T-helper 1 cell treated with Interleukin-12 subunit alpha and Interleukin-12 subunit beta and Interleukin-4 antibody, amounts not matched to agents 30 ng/mL and 1 ng/mL, for 36 hours (primary cell): ENCODE data around the gene PKD1L1. TPM values are rescaled to one million over a fixed set of nuclear protein-coding genes. Genes with fewer than 3 reads are reported as not detected.
"Not testable (repeated sequence)": the region's sequence is repeated elsewhere in the genome, so short reads cannot be mapped to it uniquely, and the experiment has no call there.

Experiments used
- intact Hi-C: fragments of 100-400 bp; cut with micrococcal nuclease; formaldehyde crosslinking; loops from one replicate; pipeline ENCODE4 v1.15.1; 2024
- total RNA-seq: library from RNA; stranded (reverse); gene quantifications from 2 replicates; pipeline ENCODE4 v1.2.3, GENCODE V29; 2022

PKD1L1 gene
- total RNA-seq, 1 donor from 2014 or later = 0.12 TPM

DNA sequence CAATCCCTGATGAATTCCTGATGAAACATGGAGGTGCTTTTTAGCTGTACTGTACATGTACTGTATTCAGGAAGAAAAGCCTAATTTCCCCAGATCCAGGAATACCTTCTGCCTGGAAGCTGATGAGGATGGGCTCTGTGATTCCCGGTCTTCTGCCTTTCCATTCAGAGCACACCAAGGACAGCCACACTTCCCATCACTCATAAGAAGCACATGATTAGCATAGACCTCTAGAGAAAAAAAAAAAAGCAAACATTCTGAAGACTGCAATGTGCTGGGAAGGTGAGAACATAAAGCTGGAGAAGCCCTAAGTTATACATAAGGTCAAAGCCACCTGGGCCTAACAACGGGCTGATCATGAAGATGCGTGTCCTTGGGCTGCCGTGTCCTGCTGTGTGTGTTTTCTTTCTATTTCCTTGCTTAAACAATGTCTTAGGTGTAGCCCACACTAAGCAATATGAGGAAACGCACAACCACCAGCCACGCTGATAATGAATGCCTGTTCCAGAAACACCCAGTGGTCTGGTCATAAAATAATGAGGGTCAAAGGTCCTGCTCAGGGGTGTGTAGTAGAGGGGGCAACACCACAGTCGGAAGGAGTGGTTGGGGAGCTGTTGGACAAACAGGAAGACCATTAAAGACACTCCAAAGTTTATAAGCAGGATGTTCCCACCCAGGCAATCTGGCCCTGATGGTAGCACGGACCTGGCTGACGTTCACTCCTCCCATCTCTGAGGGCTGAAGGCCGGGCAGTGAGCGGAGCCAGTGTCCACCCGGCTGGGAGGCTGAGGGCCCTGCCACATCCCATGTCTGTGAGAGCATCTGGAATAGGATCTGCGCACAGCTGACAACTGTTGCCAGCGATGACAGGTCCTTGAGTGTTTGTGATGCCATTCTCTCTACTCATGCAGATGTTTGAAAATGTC lies 7.9 kb downstream of the PKD1L1 start:
- intact Hi-C loops = loop anchor here (10.0 kb wide), 1 partner anchor 444 kb away; no protein-coding TSS in a partner anchor

DNA sequence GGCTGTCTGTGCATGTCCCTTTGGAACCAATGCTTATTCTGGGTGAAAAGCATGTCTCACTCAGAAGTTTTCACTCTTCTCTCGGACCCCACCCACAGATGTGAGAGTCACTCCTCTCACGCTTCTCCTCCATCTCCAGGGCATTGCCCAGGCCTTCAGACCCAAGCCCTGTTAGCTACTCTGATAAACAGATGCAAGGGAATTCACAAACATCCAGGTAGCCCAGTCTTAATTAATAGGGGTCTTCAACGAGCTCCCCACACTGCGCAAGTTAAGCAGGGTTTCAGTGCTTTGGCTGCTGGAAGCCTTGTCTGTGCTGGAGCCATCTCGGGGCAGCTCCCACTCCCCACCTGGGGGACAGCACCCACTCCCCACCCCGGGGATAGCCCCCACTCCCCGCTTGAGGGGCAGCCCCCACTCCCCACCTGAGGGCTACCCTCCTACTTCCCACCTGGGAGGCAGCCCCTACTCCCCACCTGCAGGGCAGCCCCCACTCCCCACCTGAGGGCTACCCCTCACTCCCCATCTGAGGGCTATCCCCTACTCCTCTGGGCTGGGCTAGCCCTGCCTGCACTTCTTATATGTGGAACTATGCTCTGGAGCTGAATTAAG lies 8.7 kb downstream of the PKD1L1 start:
- intact Hi-C loops = loop anchor here (10.0 kb wide), 1 partner anchor 445 kb away; no protein-coding TSS in a partner anchor

DNA sequence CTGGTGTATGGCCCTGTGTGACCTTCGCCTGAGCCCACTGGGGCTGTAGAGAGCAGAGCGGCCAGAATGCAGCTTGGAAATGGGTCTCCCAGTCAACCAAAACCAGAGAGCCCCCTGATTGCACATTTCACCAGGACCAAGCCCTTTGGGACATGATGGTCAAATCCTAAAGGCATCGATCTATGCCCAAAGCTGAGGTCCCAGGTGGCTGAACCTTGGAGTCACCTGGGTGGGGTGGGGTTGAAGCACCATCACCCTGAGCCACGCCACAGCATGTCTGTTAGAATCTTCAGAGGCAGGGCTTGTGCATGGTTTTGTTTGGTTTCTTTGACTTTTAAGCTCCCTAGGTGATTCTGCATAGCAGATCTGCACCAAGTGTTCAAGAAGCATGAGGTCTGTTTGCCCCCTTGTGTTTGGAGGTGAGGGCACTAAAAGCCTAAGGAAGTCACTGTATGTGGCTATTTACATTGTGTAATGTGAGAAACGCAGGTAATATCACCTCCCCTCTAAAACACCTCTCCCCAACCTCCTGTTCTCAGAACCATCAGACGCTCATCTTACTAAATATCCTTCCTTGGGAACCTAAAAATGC lies 9.6 kb downstream of the PKD1L1 start:
- intact Hi-C loops = no loop called here

DNA sequence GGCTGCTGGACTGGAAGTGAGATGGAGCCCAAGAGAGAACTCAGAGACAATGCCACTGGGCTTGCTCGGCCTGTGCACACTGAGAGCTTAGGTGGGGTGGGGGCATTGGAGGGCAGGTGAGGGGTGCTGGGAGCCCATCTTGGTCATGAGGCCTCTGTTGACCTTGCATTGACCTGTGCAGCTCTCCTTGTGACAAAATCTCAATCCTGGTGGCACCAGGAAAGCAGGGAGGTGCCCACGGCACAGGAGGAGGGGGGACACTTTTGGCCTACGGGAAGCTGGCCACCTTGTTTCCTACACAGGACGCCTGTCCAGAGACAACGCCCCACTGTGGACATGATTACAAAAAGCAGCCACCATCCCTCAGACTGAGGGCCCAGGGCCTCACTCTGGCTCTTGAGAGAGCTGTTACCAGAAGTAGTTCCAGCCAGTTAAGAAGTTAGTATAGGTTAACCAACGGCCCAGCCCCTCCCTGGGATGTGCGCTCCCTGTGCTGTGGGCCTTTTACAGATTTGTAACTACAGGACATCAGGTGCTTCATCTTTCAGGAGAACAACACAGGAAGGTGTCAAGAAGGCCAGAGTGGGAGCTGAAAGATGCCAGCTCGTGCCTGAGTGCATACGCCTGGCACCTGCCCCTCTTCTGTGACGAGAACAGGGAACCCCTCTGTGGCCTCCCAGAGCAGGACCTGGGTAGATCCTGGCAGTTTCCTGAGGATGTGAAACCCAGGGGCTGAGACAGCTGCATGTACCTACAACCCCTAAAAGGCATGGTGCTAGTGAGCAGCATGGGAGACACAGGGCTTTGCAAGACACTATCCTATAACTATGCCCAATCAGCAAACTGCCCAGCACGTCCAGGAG lies 10.3 kb downstream of the PKD1L1 start:
- intact Hi-C loops = no loop called here

DNA sequence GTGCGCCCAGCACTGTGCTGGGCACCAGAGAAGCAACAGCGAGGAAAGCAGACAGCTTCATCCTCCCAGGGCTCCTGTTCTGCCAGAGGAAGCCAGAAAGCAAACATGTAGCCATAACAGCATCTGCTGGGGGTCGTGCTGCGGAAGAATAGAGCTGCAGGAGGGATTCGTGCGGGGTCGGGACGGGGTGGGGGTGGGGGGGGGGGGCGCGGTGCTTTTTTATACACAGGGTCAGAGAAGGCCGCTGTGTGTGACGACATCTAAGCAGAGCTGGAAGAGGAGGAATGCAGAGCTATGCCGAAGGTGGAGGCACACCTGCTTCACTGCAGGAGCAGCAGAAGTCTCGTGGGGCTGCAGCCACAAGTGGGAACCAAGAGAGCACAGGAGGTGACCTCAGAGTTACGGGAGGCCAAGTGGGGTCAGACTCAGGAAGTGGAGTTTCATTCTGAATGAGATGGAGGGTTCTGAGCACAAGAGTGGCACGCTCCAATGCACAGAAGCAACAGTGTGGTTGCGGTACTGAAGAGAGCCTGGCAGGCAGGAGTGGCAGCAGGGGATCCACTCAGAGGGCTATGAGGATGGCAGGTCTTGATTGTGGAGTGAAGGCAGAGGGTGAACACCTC lies 11.1 kb downstream of the PKD1L1 start:
- intact Hi-C loops = no loop called here

DNA sequence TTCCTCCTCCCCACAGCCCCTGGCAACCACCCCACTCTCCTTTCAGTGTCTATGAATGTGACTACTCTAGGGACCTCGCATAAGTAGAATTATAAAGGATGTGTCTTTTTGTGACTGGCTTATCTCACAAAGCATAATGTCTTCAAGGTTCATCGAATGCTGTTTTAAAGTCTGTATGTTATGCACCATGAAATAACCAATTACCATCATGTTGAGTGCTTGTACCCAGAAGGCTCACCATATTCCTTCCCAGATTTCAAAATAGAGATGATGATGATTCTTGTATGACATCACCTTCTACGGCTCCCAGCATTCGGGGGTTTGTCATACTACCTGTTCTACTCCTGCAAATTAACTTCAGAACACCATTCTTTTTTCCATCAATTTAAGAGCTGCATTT lies 11.9 kb downstream of the PKD1L1 start:
- intact Hi-C loops = no loop called here

DNA sequence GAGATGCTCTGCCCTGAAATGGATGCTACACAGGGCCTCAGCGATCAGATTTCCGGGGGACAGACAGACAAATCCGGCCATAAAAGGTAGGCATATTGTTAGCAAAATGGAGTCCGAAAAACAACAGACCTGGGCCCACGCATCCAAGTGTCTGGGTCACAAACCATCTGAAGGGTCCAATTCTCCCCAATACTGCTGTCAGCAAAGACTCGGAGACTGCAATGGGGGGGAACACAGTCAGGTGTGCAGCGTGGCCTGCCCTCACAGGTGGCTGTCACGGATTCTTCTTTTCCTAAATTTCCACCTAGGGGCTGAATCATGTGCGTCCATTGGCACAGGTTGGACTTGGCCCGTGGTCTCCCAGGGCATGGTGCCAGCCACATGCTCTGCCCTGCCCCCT lies 12.9 kb downstream of the PKD1L1 start:
- intact Hi-C loops = no loop called here

DNA sequence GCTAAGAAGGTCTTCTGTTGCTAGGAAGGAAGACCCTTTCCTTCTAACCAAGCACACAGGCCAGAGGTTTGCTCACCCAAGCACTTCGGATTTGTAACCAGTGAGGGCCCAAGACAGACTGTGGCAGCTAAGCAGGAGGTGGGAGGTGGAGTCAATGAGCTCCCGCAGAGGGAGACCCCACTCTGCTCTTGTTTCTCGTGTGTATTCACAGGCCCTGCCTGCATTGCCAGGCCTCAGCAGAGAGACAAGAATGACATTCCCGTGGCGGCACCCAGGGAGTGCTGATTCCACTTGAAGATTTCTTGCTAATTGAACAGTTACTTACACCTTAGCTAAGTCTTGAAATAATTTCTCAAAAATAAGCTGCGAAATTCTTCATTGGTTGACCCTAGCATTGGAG lies 13.4 kb downstream of the PKD1L1 start:
- intact Hi-C loops = no loop called here

DNA sequence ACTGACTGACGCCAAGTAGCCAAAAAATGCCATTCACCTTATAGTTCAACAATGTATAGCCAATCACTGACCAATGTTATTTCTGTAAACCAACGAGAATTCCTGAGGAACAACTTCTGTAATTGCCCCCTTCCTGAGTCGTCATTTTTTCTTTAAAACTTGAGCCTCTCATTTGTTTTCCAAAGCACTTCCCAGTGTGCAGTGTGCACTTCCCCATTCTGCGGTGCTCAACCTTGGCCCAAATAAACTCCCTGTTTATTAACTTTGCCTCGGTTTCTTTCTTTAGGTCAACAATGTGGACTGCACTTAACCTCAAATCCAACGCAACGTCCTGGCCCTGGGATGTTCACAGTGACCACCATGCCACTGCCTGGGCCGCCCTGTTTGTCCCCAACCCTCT lies 15.1 kb downstream of the PKD1L1 start:
- intact Hi-C loops = no loop called here

DNA sequence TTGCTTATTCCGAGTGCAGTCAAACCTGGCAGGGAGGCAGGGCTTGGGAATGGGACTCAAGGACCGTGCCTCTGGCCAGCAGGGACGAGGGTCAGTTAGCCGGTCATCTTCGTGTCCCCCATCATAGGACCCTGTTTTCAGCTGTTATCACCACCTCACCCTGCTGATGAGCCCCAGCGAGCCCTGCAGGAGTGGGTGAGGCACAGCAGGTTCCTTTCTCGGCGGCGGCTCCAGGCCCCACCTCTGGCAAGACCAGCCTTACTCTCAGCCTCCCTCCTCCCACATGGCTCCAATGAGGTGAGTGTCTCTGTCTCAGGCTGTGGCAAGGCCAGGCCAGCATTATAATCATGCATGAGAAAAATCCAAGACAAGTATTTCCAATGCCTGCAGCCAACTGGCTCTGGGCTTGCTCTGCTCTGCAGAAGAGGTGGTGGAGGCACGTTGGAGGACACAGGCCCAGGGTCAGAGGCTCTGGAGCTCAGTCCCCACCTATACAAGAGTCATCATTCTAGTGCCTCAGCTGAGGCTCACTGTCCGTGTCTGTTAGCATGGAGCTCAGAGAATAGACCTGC lies 15.7 kb downstream of the PKD1L1 start:
- intact Hi-C loops = no loop called here

DNA sequence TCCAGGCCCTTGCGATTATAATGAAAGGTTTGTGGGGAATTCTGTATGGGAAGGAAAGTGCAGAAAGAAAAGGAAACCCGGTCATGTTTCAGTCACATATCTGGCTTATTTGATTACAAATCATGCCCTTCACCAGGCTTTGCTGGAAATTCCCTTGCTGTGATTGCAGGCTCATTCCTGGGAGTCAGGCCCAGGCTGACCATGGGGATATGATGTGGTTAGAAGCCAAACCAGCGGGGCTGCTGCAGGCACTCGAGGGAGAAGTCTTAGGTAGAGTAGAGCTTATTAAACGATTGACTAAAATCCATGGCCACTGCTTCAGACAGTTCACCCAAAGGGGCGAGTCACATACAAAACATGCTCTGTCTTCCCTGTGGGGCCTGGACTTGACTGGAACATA lies 16.2 kb downstream of the PKD1L1 start:
- intact Hi-C loops = no loop called here

DNA sequence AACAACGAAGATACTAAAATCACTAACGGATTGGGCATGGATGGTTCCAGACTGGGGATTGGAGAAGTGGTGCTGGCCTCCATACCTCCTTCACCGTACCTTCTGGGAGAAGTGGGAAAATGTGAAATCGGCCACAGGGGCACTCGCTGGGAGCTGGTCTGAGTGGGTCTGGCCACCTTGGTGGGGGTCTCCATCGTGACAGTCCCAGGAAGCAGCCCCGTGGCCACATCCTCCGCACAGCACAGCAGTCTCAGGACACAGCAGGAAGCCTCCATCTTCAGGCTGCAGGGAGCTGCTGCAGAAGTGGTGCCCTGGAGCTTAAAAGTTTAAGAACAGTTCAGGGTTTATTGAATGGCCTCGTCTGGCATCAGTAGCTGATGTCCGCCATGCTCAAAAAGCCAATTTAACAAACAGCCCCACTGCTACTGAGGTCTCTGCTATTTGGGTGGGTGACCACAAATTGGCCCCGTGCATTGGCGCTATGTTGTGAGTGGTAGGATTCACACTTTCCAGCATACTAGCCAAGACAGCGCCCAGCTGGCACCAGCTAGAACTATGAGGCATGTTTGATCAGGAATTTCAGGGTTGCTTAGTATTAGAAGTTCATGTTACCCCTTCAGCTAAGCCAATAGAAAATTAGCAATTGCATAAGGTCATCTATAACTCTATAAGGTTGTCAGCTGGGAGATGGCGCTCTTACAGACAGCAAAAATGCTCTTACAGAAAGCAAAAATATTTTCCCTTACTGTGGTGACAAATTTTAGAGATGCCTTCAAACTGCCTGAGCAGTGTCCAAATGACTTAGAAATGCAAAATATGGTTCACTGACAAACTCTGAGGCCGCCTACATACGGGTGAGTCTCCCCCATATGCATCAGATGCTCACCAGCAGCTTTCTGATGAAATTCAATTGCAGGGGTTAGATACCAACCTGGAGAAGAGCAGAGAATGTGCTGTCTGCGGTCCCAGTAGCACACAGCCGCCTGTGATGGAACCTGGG lies 17.0 kb downstream of the PKD1L1 start:
- intact Hi-C loops = no loop called here

DNA sequence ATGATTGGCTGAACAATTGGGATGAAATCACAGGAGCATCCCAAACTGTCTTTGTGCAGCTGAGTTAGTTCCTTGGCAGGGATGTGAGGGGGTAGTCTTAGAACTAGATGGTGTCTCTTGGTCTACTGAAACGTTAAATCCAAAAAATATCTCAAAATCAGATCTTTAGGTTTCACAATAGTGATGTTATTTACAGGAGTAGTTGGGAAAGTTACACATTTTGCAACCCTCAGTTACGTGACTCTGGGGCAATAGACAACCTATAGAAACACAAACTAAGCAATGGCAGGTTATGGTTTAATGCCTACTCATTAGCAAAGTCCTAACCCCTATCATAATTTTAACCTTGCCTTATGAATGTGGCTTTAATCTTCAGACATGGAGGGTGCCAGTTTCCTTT lies 24.0 kb downstream of the PKD1L1 start:
- intact Hi-C loops = no loop called here

DNA sequence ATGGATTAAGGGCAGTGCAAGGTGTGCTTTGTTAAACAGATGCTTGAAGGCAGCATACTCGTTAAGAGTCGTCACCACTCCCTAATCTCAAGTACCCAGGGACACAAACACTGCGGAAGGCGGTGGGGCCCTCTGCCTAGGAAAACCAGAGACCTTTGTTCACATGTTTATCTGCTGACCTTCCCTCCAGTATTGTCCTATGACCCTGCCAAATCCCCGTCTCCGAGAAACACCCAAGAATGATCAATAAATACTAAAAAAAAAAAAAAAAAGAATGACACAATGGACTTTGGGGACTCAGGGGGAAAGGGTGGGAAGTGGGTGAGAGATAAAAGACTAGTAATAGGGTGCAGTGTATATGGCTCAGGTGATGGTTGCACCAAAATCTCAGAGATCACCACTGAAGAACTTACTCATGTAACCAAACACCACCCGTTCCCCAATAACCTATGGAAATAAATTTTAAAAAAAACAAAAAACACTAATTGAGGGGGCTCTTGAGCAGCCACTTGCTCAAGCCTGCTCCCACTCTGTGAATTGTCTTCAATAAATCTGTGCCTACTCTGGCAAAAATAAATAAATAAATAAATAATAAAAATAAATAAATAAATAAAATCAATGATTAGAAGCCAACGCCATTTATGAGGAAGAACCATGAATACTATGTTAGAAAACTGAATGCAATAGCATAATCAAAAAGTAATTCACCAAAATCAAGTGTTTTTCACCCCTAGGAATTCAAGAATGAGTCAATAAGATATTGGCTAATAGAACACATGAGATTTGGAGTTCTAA lies 25.0 kb downstream of the PKD1L1 start:
- intact Hi-C loops = not testable (repeated sequence)

DNA sequence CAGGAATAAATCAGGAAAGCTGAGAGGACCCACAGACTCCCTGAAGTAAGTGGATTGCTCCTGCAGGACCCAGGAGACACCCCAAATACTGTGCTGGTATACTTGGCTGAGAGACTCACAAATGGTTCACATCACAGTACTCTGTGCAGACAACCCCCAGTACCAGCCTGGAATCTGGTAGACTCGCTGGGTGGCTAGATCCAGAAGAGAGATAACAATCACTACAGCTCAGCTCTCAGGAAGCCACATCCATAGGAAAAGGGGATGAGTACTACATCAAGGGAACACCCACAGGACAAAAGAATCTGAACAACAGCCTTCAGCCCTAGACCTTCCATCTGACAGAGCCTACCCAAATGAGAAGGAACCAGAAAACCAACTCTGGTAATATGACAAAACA lies 31.8 kb downstream of the PKD1L1 start:
- intact Hi-C loops = not testable (repeated sequence)

DNA sequence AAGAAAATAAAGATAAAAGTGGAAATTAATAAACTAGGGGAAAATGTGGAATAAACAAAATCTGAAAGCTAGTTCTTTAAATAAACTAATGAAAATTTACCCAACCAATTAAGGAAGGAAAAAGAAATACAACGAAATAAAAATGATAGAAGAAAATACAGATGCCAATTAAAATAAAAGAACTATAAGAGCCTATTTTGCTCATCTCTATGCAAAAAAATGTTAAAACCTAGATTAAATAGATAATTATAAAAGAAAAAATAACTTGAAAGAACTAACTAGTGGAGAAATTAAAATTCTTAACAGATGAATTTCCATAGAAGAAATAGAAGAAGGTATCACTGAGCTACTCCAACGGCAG lies 32.7 kb downstream of the PKD1L1 start:
- intact Hi-C loops = no loop called here

DNA sequence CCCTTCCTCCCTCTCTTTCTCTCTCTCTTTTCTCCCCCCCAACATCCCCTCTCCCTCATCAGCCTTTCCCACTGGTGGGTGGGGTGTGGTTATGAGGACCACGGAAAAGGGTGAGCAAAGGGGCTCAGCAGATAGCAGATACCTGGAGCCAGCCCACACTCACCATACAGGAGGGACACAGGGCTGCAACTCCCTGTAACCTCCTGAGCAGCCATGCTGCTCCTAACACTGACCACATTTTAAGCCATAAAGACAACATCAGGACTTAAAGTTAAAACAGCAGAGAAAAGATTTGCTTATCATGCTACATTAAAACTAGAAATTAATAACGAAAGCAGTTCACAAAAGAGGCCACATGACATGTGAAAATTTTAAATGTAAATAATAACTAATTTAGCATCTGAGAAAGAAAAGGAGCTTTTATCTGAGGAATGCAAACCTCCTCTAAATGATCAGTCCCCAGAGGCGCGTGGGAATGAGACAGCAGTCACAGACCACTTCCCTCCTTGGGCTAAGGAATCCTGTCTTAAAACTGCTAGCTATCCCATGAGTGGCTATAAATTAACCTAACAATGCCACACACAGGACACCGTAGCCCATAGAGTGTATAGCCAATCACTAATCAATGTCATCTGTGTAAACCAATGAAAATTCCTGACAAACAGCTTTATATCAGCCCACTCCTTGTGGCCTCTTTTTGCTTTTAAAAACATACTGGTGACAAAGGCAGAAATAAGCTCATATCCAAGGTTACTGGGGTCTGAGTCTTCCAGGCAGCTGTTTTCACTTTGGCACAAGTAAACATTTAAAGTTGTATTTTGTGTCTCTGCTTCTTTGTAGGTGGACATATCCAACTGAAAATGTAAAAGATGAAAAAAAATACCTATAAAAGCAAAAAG lies 33.3 kb downstream of the PKD1L1 start:
- intact Hi-C loops = no loop called here

DNA sequence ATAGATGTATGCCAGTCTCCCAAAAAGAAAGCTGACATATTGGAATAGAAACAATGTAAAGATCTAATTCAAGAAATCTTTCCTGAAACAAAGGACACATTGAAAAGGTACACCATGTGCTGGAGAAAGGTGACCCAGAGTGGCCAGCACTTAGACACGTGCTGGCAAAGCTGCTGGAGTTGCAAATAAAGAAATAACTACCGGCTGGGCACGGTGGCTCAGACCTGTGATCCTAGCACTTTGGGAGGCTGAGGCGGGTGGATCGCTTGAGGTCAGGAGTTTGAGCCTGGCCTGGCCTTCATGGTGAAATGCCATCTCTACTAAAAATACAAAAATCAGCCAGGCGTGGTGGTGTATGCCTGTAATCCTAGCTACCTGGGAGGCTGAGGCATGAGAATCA lies 35.9 kb downstream of the PKD1L1 start:
- intact Hi-C loops = no loop called here
